Testis (tissue), 3 donors: ENCODE data around the gene C20orf173. TPM values are rescaled to one million over a fixed set of nuclear protein-coding genes. Genes with fewer than 3 reads are reported as not detected.

Experiments used
- DNase-seq: peaks from one replicate; pipeline ENCODE4 v3.0.0-alpha.2; 2019
- H3K27ac ChIP-seq, 2 donors: fragments of 200-600 bp; sonication (generic); one replicate each; pipeline ENCODE4 v1.5.1; 2019
- H3K27me3 ChIP-seq: fragments of 200-600 bp; sonication (generic); one replicate; pipeline ENCODE4 v1.5.1; 2019
- H3K36me3 ChIP-seq: fragments of 200-600 bp; sonication (generic); one replicate; pipeline ENCODE4 v1.5.1; 2017; ENCODE audit warnings: low read depth; ENCODE audit errors: missing control alignments
- H3K4me1 ChIP-seq: fragments of 200-600 bp; sonication (generic); one replicate; pipeline ENCODE4 v1.5.1; 2019
- H3K4me3 ChIP-seq, 2 donors: fragments of 200-600 bp; sonication (generic); one replicate each; pipeline ENCODE4 v1.5.1; 2017 to 2019
- H3K9me3 ChIP-seq: fragments of 200-600 bp; sonication (generic); one replicate; pipeline ENCODE4 v1.5.1; 2017
- CTCF ChIP-seq, 3 experiments: fragments of 450-650 bp in 2 of 3; fragments of 200-600 bp in 1 of 3; sonication (generic) in 1 of 3; IDR thresholded peaks; one replicate each; pipeline ENCODE4 v1.5.1; 2016 to 2019; ENCODE audit warnings: antibody characterized with exemption in 3 of 3, mild to moderate bottlenecking in 2 of 3, moderate library complexity in 1 of 3
- POLR2A ChIP-seq: fragments of 450-650 bp; IDR thresholded peaks from one replicate; pipeline ENCODE4 v1.6.1; 2017; ENCODE audit warnings: antibody characterized with exemption, mild to moderate bottlenecking, moderate library complexity
- WGBS, 2 donors: methylation state at CpG; one replicate each; pipeline ENCODE4 v1.1.5; 2018; 5-methylcytosine and 5-hydroxymethylcytosine counted together
- intact Hi-C: fragments of 100-400 bp; cut with DNase I; formaldehyde crosslinking; loops from one replicate; pipeline ENCODE4 v1.15.1; 2023; ENCODE audit warnings: low total_unique reads
- polyA plus RNA-seq: library from polyadenylated mRNA; stranded (reverse); fragments of 350-450 nt; fragmentation: Illumina TruSeq; extraction: RNeasy Lipid Tissue Mini Kit (QIAGEN cat#74804); gene quantifications from one replicate; pipeline ENCODE4 v1.2.3, GENCODE V29; 2014; ENCODE audit warnings: low read depth, low replicate concordance; ENCODE audit not compliant: insufficient read depth
- total RNA-seq, 2 donors: library from RNA; depleted of rRNA; stranded (reverse); fragments of >200 nt; gene quantifications; one replicate each; pipeline ENCODE4 v1.2.3, GENCODE V29; 2016

The C20orf173 gene
- total and polyA plus RNA-seq, 3 donors from 2014 or later, result 8.5 to 47.2 (median 17.3) TPM

GRCh38 chr20:35499271-35499670, 30.2 kb downstream of the C20orf173 start:
- 88 to 90% methylated on average over 1 of the region's 1 CpG for WGBS, 2 donors
- intact Hi-C loops, result no loop called here

GRCh38 chr20:35497780-35498189, 31.7 kb downstream of the C20orf173 start:
- Histone ChIP-seq H3K9me3 (no peaks in the 10 kb centered on the region), H3K27me3 (no peaks in the 10 kb centered on the region), H3K4me1 (peaks cover 8% of the 10 kb centered on the region), H3K4me3 (no peak overlapping the region), H3K27ac (peak overlapping the region in 1 of 2 donors; percentile 47), H3K36me3 (no peaks in the 10 kb centered on the region)
- WGBS, 2 donors, result 71 to 84% methylated on average over 9 of the region's 9 CpGs
- TF ChIP-seq CTCF (IDR thresholded peaks at IDR 0.05) (no peak), POLR2A (no peak)
- intact Hi-C loops, result no loop called here
- DNase-seq, result peak; percentile 62

More at GRCh38 chr20:35499271-35499670, 30.2 kb downstream of the C20orf173 start:
- no peak for DNase-seq
- Histone ChIP-seq H3K27ac (no peak overlapping the region), H3K4me1 (peaks cover 20% of the 10 kb centered on the region), H3K4me3 (no peak overlapping the region), H3K27me3 (no peaks in the 10 kb centered on the region), H3K36me3 (no peaks in the 10 kb centered on the region), H3K9me3 (no peaks in the 10 kb centered on the region)
- TF ChIP-seq CTCF (IDR thresholded peaks at IDR 0.05), result no peak
- TF ChIP-seq POLR2A, result no peak

GRCh38 chr20:35497320-35497719, 32.1 kb downstream of the C20orf173 start:
- Histone ChIP-seq H3K9me3 (no peaks in the 10 kb centered on the region), H3K27me3 (no peaks in the 10 kb centered on the region), H3K36me3 (no peaks in the 10 kb centered on the region), H3K27ac (peak overlapping the region in 1 of 2 donors; percentile 47), H3K4me1 (peaks cover 8% of the 10 kb centered on the region), H3K4me3 (no peak overlapping the region)
- WGBS, 2 donors, result 70 to 71% methylated on average over 5 of the region's 5 CpGs
- no peak for TF ChIP-seq POLR2A
- no peak for TF ChIP-seq CTCF (IDR thresholded peaks at IDR 0.05)
- DNase-seq, result no peak
- intact Hi-C loops, result no loop called here

GRCh38 chr20:35496481-35496880, 33.0 kb downstream of the C20orf173 start:
- WGBS, 2 donors, result 86 to 88% methylated on average over 3 of the region's 3 CpGs
- no peak for TF ChIP-seq CTCF (IDR thresholded peaks at IDR 0.05)
- no peak for TF ChIP-seq POLR2A
- H3K27me3 ChIP-seq, result no peaks in the 10 kb centered on the region
- intact Hi-C loops, result no loop called here
- H3K27ac ChIP-seq, result no peak overlapping the region
- no peak for DNase-seq
- H3K9me3 ChIP-seq, result no peaks in the 10 kb centered on the region
- H3K4me1 ChIP-seq, result peaks cover 8% of the 10 kb centered on the region
- no peaks in the 10 kb centered on the region for H3K36me3 ChIP-seq
- H3K4me3 ChIP-seq, result no peak overlapping the region

GRCh38 chr20:35492352-35492751, 37.1 kb downstream of the C20orf173 start:
- 86 to 88% methylated on average over 6 of the region's 6 CpGs for WGBS, 2 donors
- no peaks in the 10 kb centered on the region for H3K9me3 ChIP-seq

More at GRCh38 chr20:35492352-35492751, 37.1 kb downstream of the C20orf173 start:
- intact Hi-C loops, result no loop called here
- no peak for DNase-seq
- Histone ChIP-seq H3K27me3 (no peaks in the 10 kb centered on the region), H3K4me3 (no peak overlapping the region), H3K4me1 (peaks cover 6% of the 10 kb centered on the region), H3K27ac (no peak overlapping the region), H3K36me3 (no peaks in the 10 kb centered on the region)
- TF ChIP-seq CTCF (IDR thresholded peaks at IDR 0.05) (no peak), POLR2A (no peak)
